ENCODE measurements around the gene SUPT3H. TPM values are rescaled to one million over a fixed set of nuclear protein-coding genes. Genes with fewer than 3 reads are reported as not detected.

The SUPT3H gene
- total RNA-seq, 1 donor from 2014 or later = 13.3 TPM

DNA sequence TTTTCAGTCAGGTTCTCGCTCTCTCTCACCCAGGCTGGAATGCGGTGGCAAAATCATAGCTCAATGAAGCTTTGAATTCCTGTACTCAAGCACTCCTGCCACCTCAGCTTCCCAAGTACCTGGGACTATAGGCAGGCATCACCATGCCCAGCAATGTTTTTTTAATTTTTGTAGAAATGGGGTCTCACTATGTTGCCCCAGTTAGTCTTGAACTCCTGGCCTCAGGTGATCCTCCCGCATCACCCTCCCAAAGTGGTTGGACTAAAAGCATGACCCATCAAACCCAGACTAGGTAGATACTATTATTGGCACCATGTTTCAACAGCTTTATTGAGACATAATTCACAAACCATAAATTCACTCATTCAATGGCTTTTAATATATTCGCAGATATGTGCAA lies 122.3 kb downstream of the SUPT3H start:
- Mint-ChIP-seq H3K4me1 (ENCODE audit: low read depth) (no peaks in the 10 kb centered on the region), H3K27me3 (ENCODE audit: low read depth) (no peaks in the 10 kb centered on the region), H3K36me3 (ENCODE audit: low read depth) (no peaks in the 10 kb centered on the region), H3K4me3 (ENCODE audit: unreplicated experiment) (no peak overlapping the region), H3K27ac (ENCODE audit: unreplicated experiment) (no peak overlapping the region), H3K9me3 (ENCODE audit: low read depth) (no peaks in the 10 kb centered on the region)
- no peak for DNase-seq (ENCODE audit: low spot score)
- TF ChIP-seq, protein P1, sequence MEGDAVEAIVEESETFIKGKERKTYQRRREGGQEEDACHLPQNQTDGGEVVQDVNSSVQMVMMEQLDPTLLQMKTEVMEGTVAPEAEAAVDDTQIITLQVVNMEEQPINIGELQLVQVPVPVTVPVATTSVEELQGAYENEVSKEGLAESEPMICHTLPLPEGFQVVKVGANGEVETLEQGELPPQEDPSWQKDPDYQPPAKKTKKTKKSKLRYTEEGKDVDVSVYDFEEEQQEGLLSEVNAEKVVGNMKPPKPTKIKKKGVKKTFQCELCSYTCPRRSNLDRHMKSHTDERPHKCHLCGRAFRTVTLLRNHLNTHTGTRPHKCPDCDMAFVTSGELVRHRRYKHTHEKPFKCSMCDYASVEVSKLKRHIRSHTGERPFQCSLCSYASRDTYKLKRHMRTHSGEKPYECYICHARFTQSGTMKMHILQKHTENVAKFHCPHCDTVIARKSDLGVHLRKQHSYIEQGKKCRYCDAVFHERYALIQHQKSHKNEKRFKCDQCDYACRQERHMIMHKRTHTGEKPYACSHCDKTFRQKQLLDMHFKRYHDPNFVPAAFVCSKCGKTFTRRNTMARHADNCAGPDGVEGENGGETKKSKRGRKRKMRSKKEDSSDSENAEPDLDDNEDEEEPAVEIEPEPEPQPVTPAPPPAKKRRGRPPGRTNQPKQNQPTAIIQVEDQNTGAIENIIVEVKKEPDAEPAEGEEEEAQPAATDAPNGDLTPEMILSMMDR (IDR thresholded peaks at IDR 0.05) = no peak

DNA sequence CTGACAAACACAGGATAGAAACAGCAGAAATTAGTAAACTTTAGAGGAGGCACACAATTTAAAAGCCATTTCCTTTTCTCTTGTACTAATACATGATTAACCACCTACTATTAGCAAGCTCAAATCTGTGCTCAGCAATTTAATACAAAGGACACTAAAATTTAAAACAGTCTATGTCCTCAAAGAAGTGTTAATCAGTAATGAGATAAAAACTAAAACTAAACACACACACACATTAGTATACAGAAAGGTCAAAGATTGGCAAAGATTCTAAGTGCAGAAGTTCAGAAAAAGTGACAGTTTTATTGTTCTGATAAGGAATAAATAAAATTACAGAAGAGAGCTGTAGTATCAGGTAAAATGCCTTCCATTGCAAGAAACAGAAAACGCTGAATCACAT lies 123.5 kb downstream of the SUPT3H start:
- H3K27ac Mint-ChIP-seq (ENCODE audit: unreplicated experiment) = no peak overlapping the region
- H3K36me3 Mint-ChIP-seq (ENCODE audit: low read depth) = no peaks in the 10 kb centered on the region
- H3K9me3 Mint-ChIP-seq (ENCODE audit: low read depth) = no peaks in the 10 kb centered on the region
- TF ChIP-seq, protein P1 (IDR thresholded peaks at IDR 0.05) = no peak
- no peak overlapping the region for H3K4me3 Mint-ChIP-seq (ENCODE audit: unreplicated experiment)
- DNase-seq (ENCODE audit: low spot score) = no peak
- H3K27me3 Mint-ChIP-seq (ENCODE audit: low read depth) = no peaks in the 10 kb centered on the region
- H3K4me1 Mint-ChIP-seq (ENCODE audit: low read depth) = peaks cover 3% of the 10 kb centered on the region

DNA sequence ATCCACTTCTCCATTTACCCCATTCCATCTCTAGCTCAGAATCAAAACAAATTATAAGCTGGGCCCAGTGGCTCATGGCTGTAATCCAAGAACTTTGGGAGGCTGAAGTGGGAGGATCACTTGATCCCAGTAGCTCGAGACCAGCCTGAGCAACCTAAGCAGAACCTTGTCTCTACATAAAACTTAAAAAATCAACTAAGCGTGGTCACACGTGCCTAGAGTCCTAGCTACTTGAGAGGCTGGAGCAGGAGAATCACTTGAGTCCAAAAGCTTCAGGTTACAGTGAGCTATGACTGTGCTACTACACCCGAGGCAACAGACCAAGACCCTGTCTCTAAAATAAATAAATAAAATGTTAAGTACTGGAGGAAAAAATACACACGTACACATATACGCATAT lies 124.3 kb downstream of the SUPT3H start:
- TF ChIP-seq, protein P1 (IDR thresholded peaks at IDR 0.05) = no peak
- Mint-ChIP-seq H3K9me3 (ENCODE audit: low read depth) (no peaks in the 10 kb centered on the region), H3K4me3 (ENCODE audit: unreplicated experiment) (no peak overlapping the region), H3K36me3 (ENCODE audit: low read depth) (no peaks in the 10 kb centered on the region), H3K4me1 (ENCODE audit: low read depth) (peaks cover 5% of the 10 kb centered on the region), H3K27me3 (ENCODE audit: low read depth) (no peaks in the 10 kb centered on the region), H3K27ac (ENCODE audit: unreplicated experiment) (no peak overlapping the region)
- DNase-seq (ENCODE audit: low spot score) = no peak

DNA sequence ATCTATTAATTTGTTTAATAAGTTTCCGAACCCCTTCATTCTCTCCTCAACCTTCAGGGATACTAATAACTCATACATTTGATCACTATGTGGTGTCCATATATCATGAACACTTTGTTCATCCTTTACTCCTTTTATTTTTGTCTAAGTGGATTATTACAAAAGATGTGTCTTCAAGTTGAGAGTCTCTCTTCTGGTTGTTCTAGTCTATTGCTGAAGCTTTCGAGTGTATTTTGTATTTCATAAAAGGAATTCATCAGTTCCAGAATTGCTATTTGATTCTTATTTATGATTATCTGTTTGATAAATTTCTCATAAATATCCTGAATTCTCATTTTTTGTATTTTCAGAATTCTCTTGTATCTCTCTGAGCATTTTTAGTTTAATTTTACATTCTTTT lies 146.1 kb downstream of the SUPT3H start:
- no peaks in the 10 kb centered on the region for H3K4me1 Mint-ChIP-seq (ENCODE audit: low read depth)
- H3K9me3 Mint-ChIP-seq (ENCODE audit: low read depth) = peaks cover 20% of the 10 kb centered on the region
- TF ChIP-seq, protein P1 (IDR thresholded peaks at IDR 0.05) = no peak
- H3K27me3 Mint-ChIP-seq (ENCODE audit: low read depth) = no peaks in the 10 kb centered on the region
- no peak for DNase-seq (ENCODE audit: low spot score)
- H3K27ac Mint-ChIP-seq (ENCODE audit: unreplicated experiment) = no peak overlapping the region
- no peak overlapping the region for H3K4me3 Mint-ChIP-seq (ENCODE audit: unreplicated experiment)
- H3K36me3 Mint-ChIP-seq (ENCODE audit: low read depth) = peaks cover 14% of the 10 kb centered on the region

DNA sequence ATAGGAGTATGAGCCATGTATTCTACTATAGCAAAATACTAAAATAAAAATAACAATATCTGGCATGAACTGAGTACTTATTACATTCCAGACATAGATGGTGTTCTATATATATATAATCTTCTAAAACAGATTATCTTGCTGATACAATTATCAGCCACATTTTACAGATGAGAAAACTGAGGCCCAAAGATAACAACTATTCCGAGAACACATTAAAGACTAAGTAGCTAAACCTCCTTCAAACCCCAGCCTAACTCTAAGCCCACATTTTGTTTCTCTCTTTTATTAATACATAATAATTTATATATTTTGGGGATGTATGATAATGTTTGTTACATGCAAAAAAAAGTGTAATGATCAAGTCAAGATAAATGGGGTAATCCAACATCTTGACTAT lies 148.3 kb downstream of the SUPT3H start:
- Mint-ChIP-seq H3K4me1 (ENCODE audit: low read depth) (no peaks in the 10 kb centered on the region), H3K9me3 (ENCODE audit: low read depth) (peaks cover 20% of the 10 kb centered on the region), H3K4me3 (ENCODE audit: unreplicated experiment) (no peak overlapping the region), H3K27ac (ENCODE audit: unreplicated experiment) (no peak overlapping the region), H3K36me3 (ENCODE audit: low read depth) (peaks cover 14% of the 10 kb centered on the region), H3K27me3 (ENCODE audit: low read depth) (no peaks in the 10 kb centered on the region)
- no peak for DNase-seq (ENCODE audit: low spot score)
- TF ChIP-seq, protein P1 (IDR thresholded peaks at IDR 0.05) = no peak

Measured in chondrocyte (in vitro differentiated cells).